ENCODE results near the gene TMBIM4. TPM values are rescaled to one million over a fixed set of nuclear protein-coding genes. Genes with fewer than 3 reads are reported as not detected.

TMBIM4 gene
- total RNA-seq, 1 experiment from 2014 or later = 29.8 TPM

DNA sequence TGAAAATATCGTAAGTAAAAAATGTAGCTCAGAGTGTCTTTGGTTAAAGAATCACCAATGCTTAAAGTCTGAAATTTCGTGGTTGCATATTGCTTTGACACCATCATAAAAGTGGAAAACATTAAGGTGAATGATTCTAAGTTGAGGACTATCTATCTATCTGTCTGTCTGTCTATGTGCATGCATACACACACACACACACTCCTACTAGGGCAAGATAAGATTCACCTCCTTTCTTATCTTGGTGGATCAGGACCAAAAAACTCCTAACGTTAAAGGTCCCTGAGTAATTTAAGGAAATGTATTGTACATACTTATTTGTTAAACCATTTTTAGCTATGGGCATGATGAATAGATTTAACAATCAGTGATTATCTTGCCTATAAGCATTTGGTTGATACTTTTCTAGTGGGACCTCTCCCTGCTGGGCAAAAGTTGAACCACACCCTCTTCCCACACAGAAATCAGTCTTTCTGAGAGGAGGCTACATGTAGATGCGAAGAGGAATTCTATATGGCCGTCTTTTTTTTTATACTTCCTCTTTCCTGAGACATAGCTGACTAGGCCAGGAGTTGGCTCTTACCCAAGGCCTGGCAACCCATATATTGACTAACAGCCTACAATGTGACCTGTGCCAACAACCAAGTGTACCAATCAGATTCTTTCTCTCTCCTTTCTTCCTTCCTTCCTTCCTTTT, 19.9 kb downstream of the TMBIM4 start:
- ChIA-PET CTCF (interaction anchor here (1.2 to 1.4 kb wide), 2 partner anchors 19 to 29 kb away, joined by 3 to 4 read pairs; no protein-coding TSS in a partner anchor), POLR2A (no interaction called here)
- Mint-ChIP-seq H3K27me3 (ENCODE audit: low read depth) (no peaks in the 10 kb centered on the region), H3K9me3 (no peaks in the 10 kb centered on the region), H3K4me1 (peaks cover 11% of the 10 kb centered on the region), H3K36me3 (peaks cover 4% of the 10 kb centered on the region; the same call in 1 of the 2 replicates), H3K4me3 (no peak overlapping the region), H3K27ac (no peak overlapping the region)
- DNase-seq (ENCODE audit: low spot score) (no peak), ATAC-seq (peak; percentile 36)
- TF ChIP-seq ZSCAN18 (CRISPR knock-in tag; IDR thresholded peaks at IDR 0.05) (no peak), SMAD4 (CRISPR knock-in tag; IDR thresholded peaks at IDR 0.05) (no peak), TEAD4 (CRISPR knock-in tag; IDR thresholded peaks at IDR 0.05) (no peak), NR2C2 (CRISPR knock-in tag; IDR thresholded peaks at IDR 0.05) (no peak), IRF2 (CRISPR knock-in tag; IDR thresholded peaks at IDR 0.05; ENCODE audit: borderline replicate concordance, low read depth) (no peak), ERG (CRISPR knock-in tag; IDR thresholded peaks at IDR 0.05) (no peak), FOXJ3 (CRISPR knock-in tag; IDR thresholded peaks at IDR 0.05; ENCODE audit: borderline replicate concordance) (no peak), ZNF416 (CRISPR knock-in tag; IDR thresholded peaks at IDR 0.05) (no peak), GABPB1 (CRISPR knock-in tag; IDR thresholded peaks at IDR 0.05) (no peak), JAZF1 (CRISPR knock-in tag; IDR thresholded peaks at IDR 0.05) (no peak), SP1 (CRISPR knock-in tag; conservative IDR thresholded peaks at IDR 0.05) (no peak)
- TF ChIP-seq, protein P1, sequence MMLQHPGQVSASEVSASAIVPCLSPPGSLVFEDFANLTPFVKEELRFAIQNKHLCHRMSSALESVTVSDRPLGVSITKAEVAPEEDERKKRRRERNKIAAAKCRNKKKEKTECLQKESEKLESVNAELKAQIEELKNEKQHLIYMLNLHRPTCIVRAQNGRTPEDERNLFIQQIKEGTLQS (CRISPR knock-in tag; conservative IDR thresholded peaks at IDR 0.05) = no peak
- TF ChIP-seq, protein P2, sequence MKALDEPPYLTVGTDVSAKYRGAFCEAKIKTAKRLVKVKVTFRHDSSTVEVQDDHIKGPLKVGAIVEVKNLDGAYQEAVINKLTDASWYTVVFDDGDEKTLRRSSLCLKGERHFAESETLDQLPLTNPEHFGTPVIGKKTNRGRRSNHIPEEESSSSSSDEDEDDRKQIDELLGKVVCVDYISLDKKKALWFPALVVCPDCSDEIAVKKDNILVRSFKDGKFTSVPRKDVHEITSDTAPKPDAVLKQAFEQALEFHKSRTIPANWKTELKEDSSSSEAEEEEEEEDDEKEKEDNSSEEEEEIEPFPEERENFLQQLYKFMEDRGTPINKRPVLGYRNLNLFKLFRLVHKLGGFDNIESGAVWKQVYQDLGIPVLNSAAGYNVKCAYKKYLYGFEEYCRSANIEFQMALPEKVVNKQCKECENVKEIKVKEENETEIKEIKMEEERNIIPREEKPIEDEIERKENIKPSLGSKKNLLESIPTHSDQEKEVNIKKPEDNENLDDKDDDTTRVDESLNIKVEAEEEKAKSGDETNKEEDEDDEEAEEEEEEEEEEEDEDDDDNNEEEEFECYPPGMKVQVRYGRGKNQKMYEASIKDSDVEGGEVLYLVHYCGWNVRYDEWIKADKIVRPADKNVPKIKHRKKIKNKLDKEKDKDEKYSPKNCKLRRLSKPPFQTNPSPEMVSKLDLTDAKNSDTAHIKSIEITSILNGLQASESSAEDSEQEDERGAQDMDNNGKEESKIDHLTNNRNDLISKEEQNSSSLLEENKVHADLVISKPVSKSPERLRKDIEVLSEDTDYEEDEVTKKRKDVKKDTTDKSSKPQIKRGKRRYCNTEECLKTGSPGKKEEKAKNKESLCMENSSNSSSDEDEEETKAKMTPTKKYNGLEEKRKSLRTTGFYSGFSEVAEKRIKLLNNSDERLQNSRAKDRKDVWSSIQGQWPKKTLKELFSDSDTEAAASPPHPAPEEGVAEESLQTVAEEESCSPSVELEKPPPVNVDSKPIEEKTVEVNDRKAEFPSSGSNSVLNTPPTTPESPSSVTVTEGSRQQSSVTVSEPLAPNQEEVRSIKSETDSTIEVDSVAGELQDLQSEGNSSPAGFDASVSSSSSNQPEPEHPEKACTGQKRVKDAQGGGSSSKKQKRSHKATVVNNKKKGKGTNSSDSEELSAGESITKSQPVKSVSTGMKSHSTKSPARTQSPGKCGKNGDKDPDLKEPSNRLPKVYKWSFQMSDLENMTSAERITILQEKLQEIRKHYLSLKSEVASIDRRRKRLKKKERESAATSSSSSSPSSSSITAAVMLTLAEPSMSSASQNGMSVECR (CRISPR knock-in tag; IDR thresholded peaks at IDR 0.05; ENCODE audit: borderline replicate concordance) = no peak
- TF ChIP-seq, protein P3, sequence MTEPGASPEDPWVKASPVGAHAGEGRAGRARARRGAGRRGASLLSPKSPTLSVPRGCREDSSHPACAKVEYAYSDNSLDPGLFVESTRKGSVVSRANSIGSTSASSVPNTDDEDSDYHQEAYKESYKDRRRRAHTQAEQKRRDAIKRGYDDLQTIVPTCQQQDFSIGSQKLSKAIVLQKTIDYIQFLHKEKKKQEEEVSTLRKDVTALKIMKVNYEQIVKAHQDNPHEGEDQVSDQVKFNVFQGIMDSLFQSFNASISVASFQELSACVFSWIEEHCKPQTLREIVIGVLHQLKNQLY (CRISPR knock-in tag; IDR thresholded peaks at IDR 0.05) = no peak
- TF ChIP-seq, protein P4, sequence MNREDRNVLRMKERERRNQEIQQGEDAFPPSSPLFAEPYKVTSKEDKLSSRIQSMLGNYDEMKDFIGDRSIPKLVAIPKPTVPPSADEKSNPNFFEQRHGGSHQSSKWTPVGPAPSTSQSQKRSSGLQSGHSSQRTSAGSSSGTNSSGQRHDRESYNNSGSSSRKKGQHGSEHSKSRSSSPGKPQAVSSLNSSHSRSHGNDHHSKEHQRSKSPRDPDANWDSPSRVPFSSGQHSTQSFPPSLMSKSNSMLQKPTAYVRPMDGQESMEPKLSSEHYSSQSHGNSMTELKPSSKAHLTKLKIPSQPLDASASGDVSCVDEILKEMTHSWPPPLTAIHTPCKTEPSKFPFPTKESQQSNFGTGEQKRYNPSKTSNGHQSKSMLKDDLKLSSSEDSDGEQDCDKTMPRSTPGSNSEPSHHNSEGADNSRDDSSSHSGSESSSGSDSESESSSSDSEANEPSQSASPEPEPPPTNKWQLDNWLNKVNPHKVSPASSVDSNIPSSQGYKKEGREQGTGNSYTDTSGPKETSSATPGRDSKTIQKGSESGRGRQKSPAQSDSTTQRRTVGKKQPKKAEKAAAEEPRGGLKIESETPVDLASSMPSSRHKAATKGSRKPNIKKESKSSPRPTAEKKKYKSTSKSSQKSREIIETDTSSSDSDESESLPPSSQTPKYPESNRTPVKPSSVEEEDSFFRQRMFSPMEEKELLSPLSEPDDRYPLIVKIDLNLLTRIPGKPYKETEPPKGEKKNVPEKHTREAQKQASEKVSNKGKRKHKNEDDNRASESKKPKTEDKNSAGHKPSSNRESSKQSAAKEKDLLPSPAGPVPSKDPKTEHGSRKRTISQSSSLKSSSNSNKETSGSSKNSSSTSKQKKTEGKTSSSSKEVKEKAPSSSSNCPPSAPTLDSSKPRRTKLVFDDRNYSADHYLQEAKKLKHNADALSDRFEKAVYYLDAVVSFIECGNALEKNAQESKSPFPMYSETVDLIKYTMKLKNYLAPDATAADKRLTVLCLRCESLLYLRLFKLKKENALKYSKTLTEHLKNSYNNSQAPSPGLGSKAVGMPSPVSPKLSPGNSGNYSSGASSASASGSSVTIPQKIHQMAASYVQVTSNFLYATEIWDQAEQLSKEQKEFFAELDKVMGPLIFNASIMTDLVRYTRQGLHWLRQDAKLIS (CRISPR knock-in tag; IDR thresholded peaks at IDR 0.05; ENCODE audit: borderline replicate concordance) = no peak
